HPDE6-E6E7 (cell line): ENCODE results near the gene TUBD1.
"Not testable (repeated sequence)": the region's sequence is repeated elsewhere in the genome, so short reads cannot be mapped to it uniquely, and the experiment has no call there.

Source experiments
- DNase-seq: peaks from one replicate; pipeline ENCODE4 v3.0.0; 2011; ENCODE audit warnings: missing footprints; ENCODE audit errors: extremely low spot score

The TUBD1 gene

GRCh38 chr17:59845595-59846393 lies 46.9 kb downstream of the TUBD1 start:
- peak; percentile 54 for DNase-seq

DNA sequence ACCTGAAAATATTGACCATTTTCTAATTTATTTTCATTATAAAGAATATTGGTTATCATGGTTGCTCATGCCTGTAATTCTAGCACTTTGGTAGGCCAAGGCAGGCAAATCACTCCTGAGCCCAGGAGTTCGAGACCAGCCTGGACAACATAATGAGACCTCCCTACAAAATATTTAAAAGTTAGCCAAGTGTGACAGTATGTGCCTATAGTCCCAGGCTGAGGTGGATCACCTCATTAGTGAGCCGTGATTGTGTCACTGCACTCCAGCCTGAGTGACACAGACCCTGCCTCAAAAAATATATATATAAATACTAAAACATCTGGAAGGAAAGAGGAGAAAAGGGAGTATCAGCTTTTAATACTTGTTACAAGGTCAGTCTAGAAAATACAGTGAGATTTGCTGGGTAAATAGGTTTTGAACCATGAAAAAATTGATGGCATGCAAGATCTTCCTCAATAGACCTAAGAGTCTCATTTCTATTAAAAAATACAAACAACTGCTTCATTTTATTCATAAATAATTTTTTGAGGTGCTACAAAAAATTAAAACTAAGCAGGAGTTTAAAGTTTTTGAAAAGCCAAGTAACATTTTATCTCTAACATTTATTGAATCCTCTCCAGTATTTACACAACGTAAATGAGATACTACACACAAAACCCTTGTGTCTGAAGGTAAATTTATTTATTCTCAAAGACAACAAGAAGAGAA lies 47.7 kb downstream of the TUBD1 start:
- DNase-seq: no peak

DNA sequence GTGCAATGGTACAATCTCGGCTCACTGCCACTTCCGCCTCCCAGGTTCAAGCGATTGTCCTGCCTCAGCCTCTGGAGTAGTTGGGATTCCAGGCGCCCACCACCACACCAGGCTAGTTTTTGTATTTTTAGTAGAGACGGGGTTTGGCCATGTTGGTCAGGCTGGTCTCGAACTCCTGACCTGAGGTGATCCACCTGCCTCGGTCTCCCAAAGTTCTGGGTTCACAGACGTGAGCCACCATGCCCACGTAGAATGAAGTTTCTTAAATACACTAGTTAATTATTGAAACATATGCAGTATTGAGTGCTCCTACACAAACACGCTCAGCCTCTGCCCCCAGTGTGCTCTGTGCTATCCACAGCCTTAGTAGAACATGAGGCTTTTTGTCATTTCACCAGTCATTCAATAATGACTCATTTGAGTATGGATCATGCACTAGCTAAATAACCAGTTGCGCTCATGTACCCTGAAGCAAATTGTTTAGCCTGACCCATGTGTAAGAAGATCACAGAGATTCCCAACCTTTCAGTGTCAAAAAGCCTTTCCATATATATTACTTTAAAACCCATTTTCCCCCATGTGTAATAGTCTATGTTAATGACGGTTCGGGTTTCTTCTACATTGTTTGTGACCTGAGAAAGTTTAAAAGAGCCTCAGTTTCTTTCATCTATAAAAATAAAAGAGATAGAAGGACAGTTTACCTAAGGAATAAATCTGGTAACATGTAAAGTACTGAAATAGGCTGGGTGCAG lies 49.7 kb downstream of the TUBD1 start:
- DNase-seq: no peak

DNA sequence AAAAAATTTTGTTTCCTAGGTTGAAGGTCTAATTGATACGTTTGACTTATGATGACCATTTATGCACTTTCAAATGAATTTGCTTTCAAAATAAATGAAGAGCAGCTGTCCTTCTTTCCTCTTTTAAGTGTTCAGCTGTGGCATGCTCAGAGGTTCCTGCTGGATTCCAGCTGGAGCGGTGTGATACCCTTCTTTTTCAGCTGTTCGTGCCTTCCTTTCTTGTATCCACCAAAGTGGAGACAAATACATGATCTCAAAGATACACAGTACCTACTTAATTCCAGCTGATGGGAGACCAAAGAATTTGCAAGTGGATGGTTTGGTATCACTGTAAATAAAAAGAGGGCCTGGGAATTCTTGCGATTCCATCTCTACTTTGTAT lies 50.9 kb downstream of the TUBD1 start:
- not testable (repeated sequence) for DNase-seq

DNA sequence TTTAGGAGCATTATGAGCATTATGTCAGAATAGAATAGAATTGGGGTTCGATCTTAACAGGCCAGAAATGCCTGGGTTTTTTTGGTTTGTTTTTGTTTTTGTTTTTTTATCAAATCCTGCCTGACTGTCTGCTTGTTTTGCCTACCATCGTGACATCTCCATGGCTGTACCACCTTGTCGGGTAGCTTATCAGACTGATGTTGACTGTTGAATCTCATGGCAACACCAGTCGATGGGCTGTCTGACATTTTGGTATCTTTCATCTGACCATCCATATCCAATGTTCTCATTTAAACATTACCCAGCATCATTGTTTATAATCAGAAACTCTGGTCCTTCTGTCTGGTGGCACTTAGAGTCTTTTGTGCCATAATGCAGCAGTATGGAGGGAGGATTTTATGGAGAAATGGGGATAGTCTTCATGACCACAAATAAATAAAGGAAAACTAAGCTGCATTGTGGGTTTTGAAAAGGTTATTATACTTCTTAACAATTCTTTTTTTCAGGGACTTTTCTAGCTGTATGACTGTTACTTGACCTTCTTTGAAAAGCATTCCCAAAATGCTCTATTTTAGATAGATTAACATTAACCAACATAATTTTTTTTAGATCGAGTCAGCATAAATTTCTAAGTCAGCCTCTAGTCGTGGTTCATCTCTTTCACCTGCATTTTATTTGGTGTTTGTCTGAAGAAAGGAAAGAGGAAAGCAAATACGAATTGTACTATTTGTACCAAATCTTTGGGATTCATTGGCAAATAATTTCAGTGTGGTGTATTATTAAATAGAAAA lies 51.5 kb downstream of the TUBD1 start:
- not testable (repeated sequence) for DNase-seq

GRCh38 chr17:59840329-59841090 lies 52.2 kb downstream of the TUBD1 start:
- DNase-seq: no peak

GRCh38 chr17:59839651-59840328 lies 53.0 kb downstream of the TUBD1 start:
- no peak for DNase-seq

GRCh38 chr17:59838052-59838916 lies 54.5 kb downstream of the TUBD1 start:
- no peak for DNase-seq

DNA sequence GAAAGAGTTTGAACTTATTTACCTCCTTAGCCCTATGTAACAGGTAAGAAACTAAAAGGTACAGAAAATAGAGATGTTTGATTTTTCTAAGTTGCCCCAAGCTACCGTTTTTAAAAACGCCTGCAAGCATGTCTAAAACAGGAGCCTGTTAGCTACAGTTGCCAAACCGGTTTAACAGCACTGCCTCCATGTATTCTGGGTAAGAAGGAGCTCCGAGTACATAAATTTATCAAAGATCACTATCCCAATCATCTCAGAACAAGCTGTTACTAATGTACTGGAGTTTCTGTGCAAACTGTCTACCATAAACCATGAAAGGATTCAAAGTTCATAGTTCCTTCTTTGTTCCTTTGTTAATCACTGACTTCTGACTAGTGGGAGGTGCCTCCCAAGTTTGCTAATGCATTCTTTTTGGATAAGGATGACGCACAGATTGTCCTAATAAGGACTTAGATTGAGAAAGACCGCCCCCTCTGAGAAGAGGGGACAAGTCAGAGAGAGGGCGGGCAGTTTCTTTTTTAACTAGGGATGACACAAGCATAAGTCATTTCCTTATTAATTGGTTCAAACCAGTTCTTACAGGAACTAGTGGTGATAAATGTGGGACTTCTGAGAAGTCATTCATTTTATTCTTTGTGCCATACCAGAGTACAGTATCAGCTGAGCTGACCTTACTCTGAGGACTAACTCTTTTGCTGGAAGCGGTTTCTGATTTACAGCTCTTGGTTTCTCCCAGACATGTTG lies 55.3 kb downstream of the TUBD1 start:
- peak; percentile 64 for DNase-seq

DNA sequence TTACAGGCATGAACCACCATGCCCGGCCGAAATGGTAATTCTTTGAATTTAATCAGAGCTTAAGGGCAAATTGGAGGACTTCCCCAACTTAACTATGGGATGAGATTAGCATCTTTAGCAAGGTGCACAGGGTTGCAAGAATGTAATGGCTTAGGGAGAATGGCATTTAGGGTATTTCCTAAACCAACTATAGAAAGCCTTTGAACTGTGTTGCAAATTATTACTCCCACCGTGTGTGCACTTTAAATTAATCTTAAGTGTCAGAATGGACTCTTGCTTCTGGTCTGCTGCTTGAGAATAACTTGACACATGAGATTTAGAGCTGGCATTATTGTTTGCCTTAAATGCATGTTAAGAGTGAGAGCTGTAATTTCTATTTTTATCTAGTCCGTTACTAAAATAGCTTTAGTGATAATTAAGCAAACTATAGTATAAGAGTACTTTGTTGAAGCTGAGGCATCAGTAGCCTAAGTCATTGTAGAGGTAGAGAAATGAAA lies 59.8 kb downstream of the TUBD1 start:
- no peak for DNase-seq

DNA sequence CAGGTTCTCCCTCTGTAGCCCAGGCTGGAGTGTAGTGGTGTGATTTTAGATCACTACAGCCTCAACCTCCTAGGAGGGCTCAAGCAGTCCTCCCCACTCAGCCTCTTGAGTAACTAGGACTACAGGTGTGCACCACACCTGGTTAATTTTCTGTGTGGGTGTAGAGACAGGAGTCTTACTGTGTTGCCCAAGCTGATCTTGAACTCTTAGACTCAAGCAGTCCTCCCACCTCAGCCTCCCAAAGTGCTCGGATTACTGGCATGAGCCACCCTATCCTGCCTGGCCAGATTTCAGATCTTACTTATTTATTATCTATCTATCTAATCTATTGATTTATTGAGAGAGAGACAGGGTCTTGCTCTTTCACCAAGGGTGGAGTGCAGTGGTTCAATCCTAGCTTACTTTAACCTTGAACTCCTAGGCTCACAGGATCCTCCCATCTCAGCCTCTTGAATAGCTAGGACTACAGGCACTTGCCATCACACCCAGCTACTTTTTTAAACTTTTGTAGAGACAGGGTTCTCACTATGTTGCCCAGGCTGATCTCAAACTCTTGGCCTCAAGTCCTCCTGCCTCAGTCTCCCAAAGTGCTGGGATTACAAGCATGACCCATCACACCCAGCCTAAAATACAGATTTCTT lies 61.8 kb downstream of the TUBD1 start:
- no peak for DNase-seq

- no peak for DNase-seq
Measured at GRCh38 chr17:59830007-59830630, 62.6 kb downstream of the TUBD1 start.

DNA sequence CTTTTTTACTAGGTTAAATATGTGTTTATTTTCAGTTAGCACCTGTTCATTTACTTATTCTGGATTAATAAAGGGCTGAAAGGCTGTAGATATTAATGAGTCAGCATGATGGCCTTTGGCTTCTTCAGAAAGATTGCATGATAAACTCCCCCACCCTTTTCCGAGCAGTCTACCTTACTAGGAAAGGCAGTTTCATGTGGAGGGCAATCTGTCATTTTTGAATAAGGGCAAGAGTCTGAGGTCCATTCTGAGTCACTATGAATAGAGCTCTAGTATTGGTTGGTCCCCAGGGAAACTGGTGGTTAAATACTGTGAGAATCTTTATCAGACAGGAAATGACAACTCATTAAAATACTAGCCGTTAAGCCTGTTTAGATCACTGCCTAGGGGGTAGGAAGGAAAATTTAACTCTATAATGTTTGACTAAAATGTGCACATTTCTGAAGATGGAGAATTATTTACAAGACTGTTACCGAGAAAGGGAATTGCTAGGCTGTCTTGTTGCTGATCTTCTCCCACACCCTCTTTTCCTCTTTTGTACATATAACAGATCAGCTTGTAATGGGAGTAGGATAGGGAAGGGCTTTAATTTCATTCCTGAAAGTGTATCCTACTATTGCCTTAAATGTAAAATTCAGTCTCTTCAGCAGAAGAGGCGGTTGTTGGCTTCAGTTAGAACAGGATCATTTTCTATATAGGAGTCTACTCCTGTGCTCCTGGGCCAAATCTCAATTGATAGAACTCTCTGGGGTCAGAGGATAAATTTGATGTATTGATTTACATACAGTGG lies 63.3 kb downstream of the TUBD1 start:
- DNase-seq: peak; percentile 84

DNA sequence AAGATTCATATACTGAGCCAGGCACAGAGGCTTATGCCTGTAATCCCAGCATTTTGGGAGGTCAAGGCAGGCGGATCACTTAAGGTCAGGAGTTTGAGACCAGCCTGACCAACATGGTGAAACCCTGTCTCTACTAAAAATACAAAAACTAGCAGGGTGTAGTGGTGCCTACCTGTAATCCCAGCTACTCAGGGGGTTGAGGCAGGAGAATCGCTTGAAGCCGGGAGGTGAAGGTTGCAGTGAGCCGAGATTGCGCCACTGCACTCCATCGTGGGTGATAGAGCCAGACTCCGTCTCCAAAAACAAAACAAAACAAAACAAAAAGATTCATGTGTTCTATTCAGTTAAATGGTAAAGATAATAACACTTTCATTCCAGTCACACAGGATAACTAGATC lies 63.9 kb downstream of the TUBD1 start:
- not testable (repeated sequence) for DNase-seq

GRCh38 chr17:59828478-59828760 lies 64.3 kb downstream of the TUBD1 start:
- DNase-seq: no peak

- DNase-seq: no peak
Measured at GRCh38 chr17:59827721-59828477, 64.8 kb downstream of the TUBD1 start.
